H1 (cell line): Measurements from ENCODE around the gene F10. TPM values are rescaled to one million over a fixed set of nuclear protein-coding genes. Genes with fewer than 3 reads are reported as not detected.

Experiments
- CTCF ChIA-PET: fragments of 300-600 bp; sonication (Branson Sonifier 250); formaldehyde crosslinking; loops from one replicate; lab custom pipeline; 2021; ENCODE audit not compliant: partially characterized antibody; lab: Charles Lee
- POLR2A ChIA-PET: fragments of 300-600 bp; sonication (Branson Sonifier 250); formaldehyde crosslinking; loops from one replicate; lab custom pipeline; 2021; ENCODE audit warnings: inconsistent platforms; ENCODE audit not compliant: partially characterized antibody; lab: Charles Lee
- DNase-seq, 2 experiments: peaks; one replicate each; pipeline versions ENCODE4 v3.0.0 to v3.0.0-alpha.2; 2010 to 2022; ENCODE audit warnings: low spot score in 2 of 2, low read depth in 1 of 2, mixed read lengths in 1 of 2
- FAIRE-seq: peaks from 2 replicates; lab custom pipeline; 2011; peaks lifted over from hg19 to GRCh38; lab: Jason Lieb, UNC
- H2AFZ ChIP-seq: 2 replicates; pipeline ENCODE4 v1.8.1; 2012; ENCODE audit warnings: low read length, inconsistent platforms
- H2AK5ac ChIP-seq: 2 replicates; pipeline ENCODE4 v1.6.1; 2013; ENCODE audit warnings: low read depth, low read length
- H2BK120ac ChIP-seq: replicated peaks from 2 replicates; pipeline ENCODE3; 2013; ENCODE audit warnings: low read depth, low read length, inconsistent platforms
- H2BK12ac ChIP-seq: 2 replicates; pipeline ENCODE4 v1.6.1; 2013; ENCODE audit warnings: low read depth, low read length
- H2BK15ac ChIP-seq: 2 replicates; pipeline ENCODE4 v1.6.1; 2013; ENCODE audit warnings: low read length
- H2BK20ac ChIP-seq: 2 replicates; pipeline ENCODE4 v1.6.1; 2013; ENCODE audit warnings: low read length
- H2BK5ac ChIP-seq: 2 replicates; pipeline ENCODE4 v1.6.1; 2013; ENCODE audit warnings: low read depth, low read length
- H3K14ac ChIP-seq: 2 replicates; pipeline ENCODE4 v1.6.1; 2013; ENCODE audit warnings: inconsistent platforms; ENCODE audit not compliant: insufficient read length
- H3K18ac ChIP-seq: 2 replicates; pipeline ENCODE4 v1.6.1; 2013; ENCODE audit warnings: low read length; ENCODE audit errors: extremely low read depth
- H3K23ac ChIP-seq: 2 replicates; pipeline ENCODE4 v1.6.1; 2013; ENCODE audit warnings: inconsistent platforms; ENCODE audit not compliant: insufficient read length
- H3K23me2 ChIP-seq: 2 replicates; pipeline ENCODE4 v1.6.1; 2013; ENCODE audit warnings: low read depth, low read length
- H3K27ac ChIP-seq: 2 replicates; pipeline ENCODE4 v1.6.1; 2011; ENCODE audit warnings: low read depth, low read length, inconsistent platforms
- H3K27me3 ChIP-seq, 4 experiments: replicated peaks in 1 of 4; 1 replicate in 1 of 4; 2 replicates in 3 of 4; pipeline versions ENCODE4 v1.6.1 to v1.8.1; 2011 to 2013; ENCODE audit warnings: low read length in 3 of 4, mild to moderate bottlenecking in 3 of 4, inconsistent platforms in 2 of 4, mixed read lengths in 2 of 4, moderate library complexity in 1 of 4; ENCODE audit not compliant: control insufficient read depth in 3 of 4, insufficient read depth in 3 of 4; ENCODE audit errors: extremely low read depth in 1 of 4
- H3K36me3 ChIP-seq, 4 experiments: 2 replicates each; pipeline versions ENCODE4 v1.6.1 to v1.8.1; 2011 to 2013; ENCODE audit warnings: mild to moderate bottlenecking in 4 of 4, low read length in 3 of 4, moderate library complexity in 2 of 4, control low read depth in 1 of 4, inconsistent platforms in 1 of 4; ENCODE audit not compliant: insufficient read depth in 4 of 4, control insufficient read depth in 2 of 4
- H3K4ac ChIP-seq: replicated peaks from 2 replicates; pipeline ENCODE3; 2013; ENCODE audit warnings: low read length, low read depth, mixed read lengths, inconsistent platforms; ENCODE audit not compliant: insufficient read length
- H3K4me1 ChIP-seq, 4 experiments: replicated peaks in 1 of 4; 1 replicate in 1 of 4; 2 replicates in 3 of 4; pipeline versions ENCODE4 v1.6.1 to v1.8.1; 2011 to 2013; ENCODE audit warnings: low read length in 3 of 4, inconsistent platforms in 2 of 4, mixed read lengths in 1 of 4; ENCODE audit not compliant: insufficient read depth in 4 of 4, control insufficient read depth in 3 of 4
- H3K4me2 ChIP-seq, 2 experiments: 2 replicates each; pipeline versions ENCODE4 v1.6.1 to v1.8.1; 2011 to 2013; ENCODE audit warnings: low read depth in 2 of 2, low read length in 2 of 2, control low read depth in 1 of 2, inconsistent platforms in 1 of 2, mild to moderate bottlenecking in 1 of 2; ENCODE audit not compliant: insufficient read depth in 1 of 2
- H3K4me3 ChIP-seq, 4 experiments: fragments of 200-600, 300-600 bp in 1 of 4; sonication (generic), shearing (Covaris generic), sonication (Bioruptor Twin) in 1 of 4; 2 replicates each; pipeline versions ENCODE4 v1.5.1 to v1.8.1; 2011 to 2016; ENCODE audit warnings: low read length in 4 of 4, low read depth in 3 of 4, control low read depth in 2 of 4, inconsistent platforms in 2 of 4, mild to moderate bottlenecking in 2 of 4, mixed read lengths in 1 of 4, moderate library complexity in 1 of 4; ENCODE audit not compliant: insufficient read depth in 2 of 4; ENCODE audit errors: extremely low read depth in 1 of 4
- H3K56ac ChIP-seq: replicated peaks from 2 replicates; pipeline ENCODE3; 2013; ENCODE audit warnings: low read depth, mild to moderate bottlenecking, mixed read lengths, low read length, inconsistent platforms; ENCODE audit not compliant: insufficient read length
- H3K79me1 ChIP-seq: 2 replicates; pipeline ENCODE4 v1.6.1; 2013; ENCODE audit warnings: low read depth, low read length, control low read depth
- H3K79me2 ChIP-seq, 2 experiments: 2 replicates each; pipeline versions ENCODE4 v1.6.1 to v1.8.1; 2012 to 2013; ENCODE audit warnings: low read length in 2 of 2, mild to moderate bottlenecking in 2 of 2, inconsistent platforms in 1 of 2; ENCODE audit not compliant: insufficient read depth in 2 of 2, control insufficient read depth in 1 of 2
- H3K9ac ChIP-seq, 4 experiments: replicated peaks in 1 of 4; 1 replicate in 1 of 4; 2 replicates in 3 of 4; pipeline versions ENCODE4 v1.6.1 to v1.8.1; 2011 to 2013; ENCODE audit warnings: low read depth in 3 of 4, low read length in 3 of 4, control low read depth in 2 of 4, mild to moderate bottlenecking in 2 of 4, moderate library complexity in 2 of 4, inconsistent platforms in 1 of 4; ENCODE audit errors: extremely low read depth in 1 of 4
- H3K9me3 ChIP-seq, 2 experiments: 2 replicates each; pipeline versions ENCODE4 v1.6.1 to v1.8.1; 2012 to 2013; ENCODE audit warnings: mild to moderate bottlenecking in 2 of 2, moderate library complexity in 2 of 2, control low read depth in 1 of 2, inconsistent platforms in 1 of 2, low read depth in 1 of 2, low read length in 1 of 2, mixed read lengths in 1 of 2; ENCODE audit not compliant: insufficient read depth in 2 of 2
- H4K20me1 ChIP-seq, 2 experiments: replicated peaks in 1 of 2; 2 replicates each; pipeline versions ENCODE3 to v1.8.1; 2011 to 2013; ENCODE audit warnings: inconsistent platforms in 2 of 2, low read length in 2 of 2, mild to moderate bottlenecking in 1 of 2; ENCODE audit not compliant: insufficient read depth in 2 of 2, control insufficient read depth in 1 of 2
- H4K5ac ChIP-seq: 2 replicates; pipeline ENCODE4 v1.6.1; 2013; ENCODE audit warnings: low read length, low read depth, mixed read lengths, inconsistent platforms; ENCODE audit not compliant: insufficient read length
- H4K8ac ChIP-seq: 2 replicates; pipeline ENCODE4 v1.8.0; 2013; ENCODE audit warnings: mild to moderate bottlenecking, moderate library complexity, low read length, inconsistent platforms; ENCODE audit not compliant: insufficient read depth; ENCODE audit errors: extremely low read depth
- H4K91ac ChIP-seq: replicated peaks from 2 replicates; pipeline ENCODE3; 2013; ENCODE audit warnings: low read length, mixed read lengths, inconsistent platforms; ENCODE audit not compliant: insufficient read length
- GABPA ChIP-seq: IDR thresholded peaks from 2 replicates; pipeline ENCODE4 v1.6.1; 2011; ENCODE audit warnings: mild to moderate bottlenecking, low read length, moderate library complexity, borderline replicate concordance; ENCODE audit not compliant: insufficient read depth
- KDM5A ChIP-seq: fragments of 200-600 bp; IDR thresholded peaks from 2 replicates; pipeline ENCODE4 v1.7.1; 2012; ENCODE audit warnings: mild to moderate bottlenecking, low read length, inconsistent platforms, mixed read lengths
- USF2 ChIP-seq: IDR thresholded peaks from 2 replicates; pipeline ENCODE4 v1.6.1; 2011; ENCODE audit warnings: low read length, improper control_type of control experiment
- WGBS, 2 experiments: shearing (Covaris generic) in 1 of 2; methylation state at CpG; one replicate each; pipeline versions ENCODE4 v1.1.6 to v1.1.7; 2013 to 2015; ENCODE audit warnings: low lambda C conversion rate in 2 of 2, mixed read lengths in 2 of 2, inconsistent platforms in 1 of 2, low coverage in 1 of 2, missing lambda C conversion rate in 1 of 2; ENCODE audit not compliant: insufficient replicate concordance in 2 of 2, insufficient coverage in 1 of 2, insufficient read length in 1 of 2; ENCODE audit errors: extremely low coverage in 1 of 2, missing lambda C conversion rate in 1 of 2; 5-methylcytosine and 5-hydroxymethylcytosine counted together
- polyA plus RNA-seq, 7 experiments: library from polyadenylated mRNA; depleted of rRNA in 3 of 7; stranded (reverse) in 5 of 7; unstranded in 2 of 7; fragments of >200 nt in 5 of 7; fragments of 200-250 nt in 2 of 7; gene quantifications; 1 replicate in 5 of 7; 2 replicates in 1 of 7; 4 replicates in 1 of 7; pipeline versions ENCODE4 v1.2.1 to v1.2.3, GENCODE V29; 2011 to 2013; ENCODE audit warnings: missing spikeins in 2 of 7, mixed read lengths in 2 of 7
- total RNA-seq: library from RNA; stranded (reverse); fragmentation: NEBNext Ultra II Directional; extraction: Animal tissue kit (Norgen Biotek cat#: 25700); gene quantifications from 2 replicates; pipeline ENCODE4 v1.2.1, GENCODE V29; 2021

F10 gene
- total and polyA plus RNA-seq, 2 of the 8 experiments (the other 6 are each of a cell fraction or from before 2014, with no cell fraction given): 2.0 to 4.2 TPM

DNA sequence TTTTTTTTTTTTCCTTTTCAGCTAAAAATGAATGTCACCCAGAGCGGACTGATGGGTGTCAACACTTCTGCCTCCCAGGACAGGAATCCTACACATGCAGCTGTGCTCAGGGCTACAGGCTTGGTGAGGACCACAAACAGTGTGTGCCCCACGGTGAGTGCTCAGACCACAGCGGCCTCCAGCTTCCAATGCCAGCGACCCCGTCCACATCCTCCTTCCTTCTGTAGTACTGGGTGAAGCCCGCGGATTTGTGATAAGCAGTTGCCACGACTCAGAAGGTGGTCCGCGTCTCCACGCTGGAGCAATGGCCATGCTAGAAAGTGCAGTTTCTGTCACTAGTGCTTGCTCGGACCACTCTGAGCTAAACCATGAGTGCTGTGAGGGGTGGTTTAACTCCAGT, 41.9 kb downstream of the F10 start:
- H2BK120ac ChIP-seq: no peak overlapping the region
- CTCF ChIA-PET: interaction anchor here (0.6 to 0.8 kb wide), 3 partner anchors 42 to 162 kb away, joined by 3 read pairs; no protein-coding TSS in a partner anchor
- H4K5ac ChIP-seq: no peak overlapping the region
- H3K27me3 ChIP-seq: no peaks in the 10 kb centered on the region
- H3K9ac ChIP-seq: no peak overlapping the region
- no peak overlapping the region for H2BK20ac ChIP-seq
- no peak overlapping the region for H2BK15ac ChIP-seq
- H3K79me2 ChIP-seq: no peaks in the 10 kb centered on the region
- H3K18ac ChIP-seq: no peak overlapping the region
- no peak overlapping the region for H3K4me2 ChIP-seq
- 86% methylated on average over 12 of the region's 12 CpGs; no CpG with 5 or more reads in 1 of the 2 experiments for WGBS, 2 experiments
- FAIRE-seq (no peak), DNase-seq (no peak)
- POLR2A ChIA-PET: interaction anchor here (0.6 to 1.2 kb wide), 4 partner anchors 11 to 536 kb away, joined by 3 to 5 read pairs (median 3); no protein-coding TSS in a partner anchor
- no peak overlapping the region for H4K91ac ChIP-seq
- no peak overlapping the region for H3K27ac ChIP-seq
- no peak overlapping the region for H4K8ac ChIP-seq
- H3K23me2 ChIP-seq: no peaks in the 10 kb centered on the region
- no peak overlapping the region for H3K4ac ChIP-seq
- H3K79me1 ChIP-seq: no peaks in the 10 kb centered on the region
- H2BK12ac ChIP-seq: no peak overlapping the region
- H2BK5ac ChIP-seq: no peak overlapping the region
- H3K23ac ChIP-seq: no peak overlapping the region
- H3K4me1 ChIP-seq: peaks cover 0 to 16% (median 4%) of the 10 kb centered on the region in 4 experiments; a peak in 6 of 7 replicates
- H2AFZ ChIP-seq: no peak overlapping the region
- no peak overlapping the region for H3K56ac ChIP-seq
- H2AK5ac ChIP-seq: no peak overlapping the region
- no peak for TF ChIP-seq USF2
- no peak for TF ChIP-seq KDM5A
- TF ChIP-seq GABPA: no peak
- TF ChIP-seq, all 59 proteins: peak for 0
- Histone ChIP-seq H3K9me3 (no peaks in the 10 kb centered on the region), H3K14ac (no peak overlapping the region), H3K36me3 (peaks cover 0 to 7% (median under 1%) of the 10 kb centered on the region in 4 experiments; a peak in 3 of 8 replicates), H3K4me3 (no peak overlapping the region; a peak in 1 of 8 replicates), H4K20me1 (no peaks in the 10 kb centered on the region)
